Neural cell (in vitro differentiated cells): ENCODE measurements around the gene PTAFR. TPM values are rescaled to one million over a fixed set of nuclear protein-coding genes. Genes with fewer than 3 reads are reported as not detected.

Experiments
- H2AFZ ChIP-seq: fragments of 200-600, 300-800 bp; sonication (generic), shearing (Covaris generic); 2 replicates; pipeline ENCODE4 v1.6.0; 2014; ENCODE audit warnings: low read depth, mild to moderate bottlenecking, antibody characterized with exemption, low read length, moderate library complexity
- H3F3A ChIP-seq: fragments of 200-600 bp; shearing (Covaris generic); 2 replicates; pipeline ENCODE4 v1.6.1; 2016; ENCODE audit warnings: mild to moderate bottlenecking, moderate library complexity, mixed read lengths, antibody characterized with exemption, low read length; ENCODE audit not compliant: insufficient read depth, poor library complexity, severe bottlenecking
- H3K27ac ChIP-seq: fragments of 200-600, 300-800 bp; sonication (generic), shearing (Covaris generic); 2 replicates; pipeline ENCODE4 v1.5.1; 2014; ENCODE audit warnings: mild to moderate bottlenecking, low read length, moderate library complexity
- H3K27me3 ChIP-seq: fragments of 300-800, 200-600 bp; sonication (generic), shearing (Covaris generic); 2 replicates; pipeline ENCODE4 v1.6.0; 2014; ENCODE audit warnings: mild to moderate bottlenecking, low read depth, low read length, moderate library complexity; ENCODE audit not compliant: insufficient read depth
- H3K36me3 ChIP-seq: fragments of 300-800, 200-600 bp; sonication (generic), shearing (Covaris generic); 2 replicates; pipeline ENCODE4 v1.5.1; 2014; ENCODE audit warnings: mild to moderate bottlenecking, antibody characterized with exemption, low read length, moderate library complexity; ENCODE audit not compliant: insufficient read depth
- H3K4me2 ChIP-seq: fragments of 300-800, 200-600 bp; sonication (generic), shearing (Covaris generic); 2 replicates; pipeline ENCODE4 v1.6.0; 2014; ENCODE audit warnings: mild to moderate bottlenecking, low read length
- H3K4me3 ChIP-seq: fragments of 300-800, 200-600 bp; sonication (generic), shearing (Covaris generic); 2 replicates; pipeline ENCODE4 v1.5.1; 2014; ENCODE audit warnings: mild to moderate bottlenecking, low read length, moderate library complexity
- H3K79me2 ChIP-seq: fragments of 200-600 bp; shearing (Covaris generic); replicated peaks from 2 replicates; pipeline ENCODE4 v1.6.0; 2014; ENCODE audit warnings: mild to moderate bottlenecking, low read length, moderate library complexity; ENCODE audit not compliant: insufficient read depth
- H3K9ac ChIP-seq: fragments of 300-800, 200-600 bp; sonication (generic), shearing (Covaris generic); 2 replicates; pipeline ENCODE4 v1.6.1; 2016; ENCODE audit warnings: mild to moderate bottlenecking, low read length, mixed read lengths
- H3K9me2 ChIP-seq: fragments of 200-600 bp; shearing (Covaris generic); 2 replicates; pipeline ENCODE4 v1.6.1; 2016; ENCODE audit warnings: mild to moderate bottlenecking, low read length, mixed read lengths; ENCODE audit not compliant: insufficient read depth
- H3K9me3 ChIP-seq: fragments of 200-600, 300-800 bp; sonication (generic), shearing (Covaris generic); 2 replicates; pipeline ENCODE4 v1.6.1; 2016; ENCODE audit warnings: mild to moderate bottlenecking, mixed run types, low read length, moderate library complexity, mixed read lengths
- H4K20me1 ChIP-seq: fragments of 200-600 bp; shearing (Covaris generic); 2 replicates; pipeline ENCODE4 v1.6.1; 2016; ENCODE audit warnings: mild to moderate bottlenecking, mixed run types; ENCODE audit not compliant: insufficient read depth
- CTCF ChIP-seq: fragments of 450-650 bp; IDR thresholded peaks from 2 replicates; pipeline ENCODE4 v1.5.1; 2014; ENCODE audit warnings: antibody characterized with exemption, mild to moderate bottlenecking, moderate library complexity; ENCODE audit not compliant: poor library complexity, severe bottlenecking
- EP300 ChIP-seq: fragments of 450-650 bp; conservative IDR thresholded peaks from 2 replicates; pipeline ENCODE4 v1.6.1; 2014; ENCODE audit warnings: antibody characterized with exemption, mild to moderate bottlenecking, moderate library complexity; ENCODE audit not compliant: poor library complexity, severe bottlenecking
- EZH2 ChIP-seq: fragments of 200-600, 300-800 bp; shearing (Covaris generic), sonication (generic); IDR thresholded peaks from 2 replicates; pipeline ENCODE4 v1.6.1; 2014; ENCODE audit warnings: antibody characterized with exemption, low read length, borderline replicate concordance, mild to moderate bottlenecking; ENCODE audit not compliant: insufficient read depth, poor library complexity, severe bottlenecking
- MXI1 ChIP-seq: fragments of 450-650 bp; conservative IDR thresholded peaks from 2 replicates; pipeline ENCODE4 v1.6.1; 2014; ENCODE audit warnings: antibody characterized with exemption, mild to moderate bottlenecking; ENCODE audit not compliant: poor library complexity, severe bottlenecking
- POLR2AphosphoS5 ChIP-seq: IDR thresholded peaks from 2 replicates; pipeline ENCODE4 v1.6.1; 2012
- RAD21 ChIP-seq: fragments of 450-650 bp; conservative IDR thresholded peaks from 2 replicates; pipeline ENCODE4 v1.6.1; 2014; ENCODE audit warnings: antibody characterized with exemption, mild to moderate bottlenecking, moderate library complexity
- REST ChIP-seq: IDR thresholded peaks from 2 replicates; pipeline ENCODE4 v1.6.1; 2012; ENCODE audit warnings: borderline replicate concordance
- SMC3 ChIP-seq: fragments of 450-650 bp; conservative IDR thresholded peaks from 2 replicates; pipeline ENCODE4 v1.6.1; 2014; ENCODE audit warnings: antibody characterized with exemption, mild to moderate bottlenecking, moderate library complexity; ENCODE audit not compliant: poor library complexity
- TAF1 ChIP-seq: IDR thresholded peaks from 2 replicates; pipeline ENCODE4 v1.6.1; 2012; ENCODE audit warnings: low read depth
- polyA plus RNA-seq: library from polyadenylated mRNA; depleted of rRNA; stranded (reverse); fragments of >200 nt; gene quantifications from 2 replicates; pipeline ENCODE4 v1.2.3, GENCODE V29; 2014

Gene PTAFR
- polyA plus RNA-seq, 1 donor from 2014 or later: 0.30 TPM

- Histone ChIP-seq H3K9ac (no peak overlapping the region), H3K4me2 (no peak overlapping the region), H3K27me3 (no peaks in the 10 kb centered on the region), H3K79me2 (no peaks in the 10 kb centered on the region), H3F3A (no peaks in the 10 kb centered on the region), H2AFZ (no peak overlapping the region), H3K36me3 (no peaks in the 10 kb centered on the region), H3K27ac (no peak overlapping the region), H3K9me3 (no peaks in the 10 kb centered on the region), H3K9me2 (no peaks in the 10 kb centered on the region), H4K20me1 (no peaks in the 10 kb centered on the region), H3K4me3 (no peak overlapping the region)
- TF ChIP-seq POLR2AphosphoS5 (no peak), MXI1 (no peak), TAF1 (no peak), EP300 (no peak), REST (no peak)
These were observed 63.9 kb downstream of the PTAFR start for GRCh38 chr1:28112388-28113241.

- TF ChIP-seq SMC3 (no peak), RAD21 (no peak), TAF1 (no peak), CTCF (no peak), EP300 (no peak), POLR2AphosphoS5 (no peak), MXI1 (no peak), REST (no peak), EZH2 (no peak)
- Histone ChIP-seq H3K4me2 (no peak overlapping the region), H3K9ac (no peak overlapping the region), H3K36me3 (no peaks in the 10 kb centered on the region), H3K27ac (no peak overlapping the region), H2AFZ (no peak overlapping the region), H3K27me3 (no peaks in the 10 kb centered on the region), H3K9me2 (no peaks in the 10 kb centered on the region), H3K79me2 (no peaks in the 10 kb centered on the region), H3K4me3 (no peak overlapping the region), H3K9me3 (no peaks in the 10 kb centered on the region), H3F3A (no peaks in the 10 kb centered on the region), H4K20me1 (no peaks in the 10 kb centered on the region)
These were observed 65.3 kb downstream of the PTAFR start for GRCh38 chr1:28111157-28111556.
